ENCODE data around the gene MMP25.
"Not testable (repeated sequence)": the region's sequence is repeated elsewhere in the genome, so short reads cannot be mapped to it uniquely, and the experiment has no call there.

MMP25 gene

DNA sequence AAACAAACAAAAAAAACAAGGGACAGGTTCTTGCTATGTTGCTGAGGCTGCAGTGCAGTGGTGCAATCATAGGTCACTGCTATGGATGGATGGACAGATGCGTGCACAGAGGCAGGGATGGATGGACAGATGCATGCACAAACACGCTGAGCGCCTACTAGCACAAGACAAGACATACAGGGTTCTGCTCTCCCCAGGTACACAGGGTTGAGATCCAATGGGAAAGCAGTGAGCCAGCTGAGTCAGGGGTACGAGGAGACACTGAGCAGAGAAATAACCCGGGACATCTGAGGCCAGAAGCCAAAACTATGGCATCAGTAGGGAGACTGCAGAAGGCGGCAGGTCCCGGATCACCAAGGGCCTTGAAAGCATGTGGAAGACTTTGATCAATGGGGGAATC, 25.3 kb downstream of the MMP25 start:
- no peak overlapping the region for H3K4me3 ChIP-seq (ENCODE audit: low read depth, low read length)
- H3K27me3 ChIP-seq (ENCODE audit: insufficient read depth, low read depth, severe bottlenecking) = no peaks in the 10 kb centered on the region
- H3K36me3 ChIP-seq = no peaks in the 10 kb centered on the region
- H3K9me3 ChIP-seq (ENCODE audit: severe bottlenecking) = no peaks in the 10 kb centered on the region
- no peak overlapping the region for H3K27ac ChIP-seq
- no peak for DNase-seq
- TF ChIP-seq, protein P1, sequence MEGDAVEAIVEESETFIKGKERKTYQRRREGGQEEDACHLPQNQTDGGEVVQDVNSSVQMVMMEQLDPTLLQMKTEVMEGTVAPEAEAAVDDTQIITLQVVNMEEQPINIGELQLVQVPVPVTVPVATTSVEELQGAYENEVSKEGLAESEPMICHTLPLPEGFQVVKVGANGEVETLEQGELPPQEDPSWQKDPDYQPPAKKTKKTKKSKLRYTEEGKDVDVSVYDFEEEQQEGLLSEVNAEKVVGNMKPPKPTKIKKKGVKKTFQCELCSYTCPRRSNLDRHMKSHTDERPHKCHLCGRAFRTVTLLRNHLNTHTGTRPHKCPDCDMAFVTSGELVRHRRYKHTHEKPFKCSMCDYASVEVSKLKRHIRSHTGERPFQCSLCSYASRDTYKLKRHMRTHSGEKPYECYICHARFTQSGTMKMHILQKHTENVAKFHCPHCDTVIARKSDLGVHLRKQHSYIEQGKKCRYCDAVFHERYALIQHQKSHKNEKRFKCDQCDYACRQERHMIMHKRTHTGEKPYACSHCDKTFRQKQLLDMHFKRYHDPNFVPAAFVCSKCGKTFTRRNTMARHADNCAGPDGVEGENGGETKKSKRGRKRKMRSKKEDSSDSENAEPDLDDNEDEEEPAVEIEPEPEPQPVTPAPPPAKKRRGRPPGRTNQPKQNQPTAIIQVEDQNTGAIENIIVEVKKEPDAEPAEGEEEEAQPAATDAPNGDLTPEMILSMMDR (IDR thresholded peaks at IDR 0.05; ENCODE audit: low read depth, low read length) = no peak

GRCh38 chr16:3072148-3072547, 25.8 kb downstream of the MMP25 start:
- H3K4me3 ChIP-seq (ENCODE audit: low read depth, low read length); H3K9me3 ChIP-seq (ENCODE audit: severe bottlenecking); DNase-seq; H3K27ac ChIP-seq; H3K27me3 ChIP-seq (ENCODE audit: insufficient read depth, low read depth, severe bottlenecking); H3K36me3 ChIP-seq: not testable (repeated sequence)

DNA sequence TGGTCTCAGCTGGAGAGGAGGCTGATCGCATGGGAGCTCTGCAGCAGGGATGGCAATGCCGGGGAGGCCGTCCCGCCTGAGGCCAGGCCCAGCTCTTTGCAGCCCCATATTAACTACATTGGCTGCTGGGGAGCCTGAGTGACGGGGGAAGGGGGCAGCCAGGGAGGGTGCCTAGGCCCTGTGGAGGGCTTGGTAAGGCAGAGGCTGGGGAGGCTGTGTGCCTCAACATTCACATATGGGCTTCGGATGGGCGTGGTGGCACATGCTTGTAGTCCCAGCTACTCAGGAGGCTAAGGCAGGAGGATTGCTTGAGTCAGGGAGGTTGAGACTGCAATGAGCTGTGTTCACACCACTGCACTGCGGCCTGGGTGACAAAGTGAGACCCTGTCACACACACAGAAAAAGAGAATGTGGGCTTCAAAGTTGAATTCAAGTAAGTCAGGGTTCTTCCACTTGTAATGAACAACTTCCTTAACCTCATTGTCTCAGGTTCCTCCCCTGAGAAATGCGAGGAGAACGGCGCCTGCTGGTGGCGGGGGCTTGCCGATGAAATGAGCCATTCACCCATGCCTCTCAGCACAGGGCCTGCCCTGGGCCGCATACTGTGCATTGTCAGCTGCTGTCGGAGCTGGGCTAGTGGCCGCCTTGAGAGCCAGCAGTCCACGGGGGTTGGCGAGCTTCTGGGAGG, 26.4 kb downstream of the MMP25 start:
- not testable (repeated sequence) for H3K27me3 ChIP-seq (ENCODE audit: insufficient read depth, low read depth, severe bottlenecking); H3K36me3 ChIP-seq; H3K9me3 ChIP-seq (ENCODE audit: severe bottlenecking); H3K4me3 ChIP-seq (ENCODE audit: low read depth, low read length); DNase-seq; H3K27ac ChIP-seq
- TF ChIP-seq, protein P1 (IDR thresholded peaks at IDR 0.05; ENCODE audit: low read depth, low read length) = peak; percentile 24; the same call in 1 of the 2 replicates

GRCh38 chr16:3073448-3073847, 27.1 kb downstream of the MMP25 start:
- H3K9me3 ChIP-seq (ENCODE audit: severe bottlenecking) = no peaks in the 10 kb centered on the region
- TF ChIP-seq, protein P1 (IDR thresholded peaks at IDR 0.05; ENCODE audit: low read depth, low read length) = no peak

DNA sequence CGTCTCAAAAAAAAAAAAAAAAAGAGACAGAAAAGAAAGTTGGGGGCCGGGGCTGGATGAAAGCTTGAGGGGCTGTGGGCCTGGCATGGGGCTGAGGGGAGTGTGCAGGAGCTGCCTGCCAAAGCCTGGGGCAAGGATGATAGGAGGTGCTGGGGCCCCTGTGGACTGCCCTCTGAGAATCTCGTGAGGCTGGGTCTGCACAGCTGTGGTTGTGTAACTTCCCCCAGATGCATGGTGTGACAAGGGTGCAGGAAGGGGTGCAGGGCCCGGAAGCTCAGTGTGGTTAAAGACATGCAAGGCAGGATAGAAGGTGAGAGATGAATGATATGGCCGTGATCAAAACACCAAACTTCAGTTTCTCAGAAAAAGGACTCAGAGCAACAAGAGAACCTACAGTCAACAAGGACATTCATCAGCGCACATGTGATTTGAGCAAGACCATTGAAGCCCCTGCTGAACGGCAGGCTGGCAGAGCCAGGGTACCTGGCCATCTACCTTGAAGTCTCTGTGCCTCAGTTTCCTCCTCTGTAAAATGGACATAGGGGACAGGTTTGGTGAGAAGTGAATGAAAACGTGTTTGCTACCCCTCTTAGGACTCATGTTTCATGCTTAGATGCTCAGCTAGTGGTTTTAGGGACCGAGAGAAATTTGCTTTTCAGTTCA, 28.6 kb downstream of the MMP25 start:
- no peak for DNase-seq
- no peaks in the 10 kb centered on the region for H3K9me3 ChIP-seq (ENCODE audit: severe bottlenecking)
- TF ChIP-seq, protein P1 (IDR thresholded peaks at IDR 0.05; ENCODE audit: low read depth, low read length) = no peak
- H3K27me3 ChIP-seq (ENCODE audit: insufficient read depth, low read depth, severe bottlenecking) = no peaks in the 10 kb centered on the region
- no peak overlapping the region for H3K4me3 ChIP-seq (ENCODE audit: low read depth, low read length)
- no peaks in the 10 kb centered on the region for H3K36me3 ChIP-seq
- H3K27ac ChIP-seq = no peak overlapping the region

More at GRCh38 chr16:3073448-3073847, 27.1 kb downstream of the MMP25 start:
- Histone ChIP-seq H3K4me3 (ENCODE audit: low read depth, low read length) (no peak overlapping the region), H3K36me3 (no peaks in the 10 kb centered on the region), H3K27ac (no peak overlapping the region), H3K27me3 (ENCODE audit: insufficient read depth, low read depth, severe bottlenecking) (no peaks in the 10 kb centered on the region)
- no peak for DNase-seq

- no peaks in the 10 kb centered on the region for H3K36me3 ChIP-seq
- H3K27me3 ChIP-seq (ENCODE audit: insufficient read depth, low read depth, severe bottlenecking) = no peaks in the 10 kb centered on the region
- H3K27ac ChIP-seq = no peak overlapping the region
- TF ChIP-seq, protein P1 (IDR thresholded peaks at IDR 0.05; ENCODE audit: low read depth, low read length) = no peak
- DNase-seq = no peak
- no peak overlapping the region for H3K4me3 ChIP-seq (ENCODE audit: low read depth, low read length)
- H3K9me3 ChIP-seq (ENCODE audit: severe bottlenecking) = no peaks in the 10 kb centered on the region
Observed at GRCh38 chr16:3075523-3075915, 29.2 kb downstream of the MMP25 start.

DNA sequence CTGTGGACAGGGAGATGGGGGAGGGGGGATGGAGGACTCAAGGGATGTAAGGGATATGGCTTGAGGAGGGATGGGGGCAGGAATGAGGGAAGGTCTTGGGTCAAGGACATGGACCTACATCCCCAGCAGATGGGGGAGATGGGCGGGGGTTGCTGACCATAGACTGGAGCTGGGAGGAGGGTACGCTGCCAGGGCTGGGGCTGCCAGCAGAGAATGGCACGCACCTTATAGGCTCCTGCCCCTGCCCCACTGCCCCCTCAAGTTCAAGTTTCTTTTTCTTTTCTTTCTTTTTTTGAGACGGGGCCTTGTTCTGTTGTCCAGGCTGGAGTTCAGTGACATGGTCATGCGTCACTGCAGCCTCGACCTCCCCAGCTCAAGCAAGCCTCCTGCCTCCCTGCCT, 29.6 kb downstream of the MMP25 start:
- H3K27me3 ChIP-seq (ENCODE audit: insufficient read depth, low read depth, severe bottlenecking); H3K4me3 ChIP-seq (ENCODE audit: low read depth, low read length); DNase-seq; H3K36me3 ChIP-seq; H3K27ac ChIP-seq; H3K9me3 ChIP-seq (ENCODE audit: severe bottlenecking): not testable (repeated sequence)
